Measurements from ENCODE around the gene LRRC4C. TPM values are rescaled to one million over a fixed set of nuclear protein-coding genes. Genes with fewer than 3 reads are reported as not detected.

Gene LRRC4C
- total and polyA plus RNA-seq, 5 donors: 1.0 to 2.7 (median 2.0) TPM

- no peak for DNase-seq
- no peaks in the 10 kb centered on the region for H3K27me3 ChIP-seq (ENCODE audit: control insufficient read depth, insufficient read depth)
- H3K27ac ChIP-seq (ENCODE audit: low read length): no peak overlapping the region
- H3K9me3 ChIP-seq (ENCODE audit: control insufficient read depth, low read length): no peaks in the 10 kb centered on the region
- ATAC-seq: no peak
- intact Hi-C loops (cut with DNase I): no loop called here
- H3K4me3 ChIP-seq (ENCODE audit: low read length): no peak overlapping the region
- H3K4me1 ChIP-seq (ENCODE audit: control insufficient read depth, insufficient read depth, low read length): no peaks in the 10 kb centered on the region
- WGBS: 86% methylated on average over 2 of the region's 2 CpGs
Measured at GRCh38 chr11:40230821-40231220, 1228.6 kb downstream of the LRRC4C start.

GRCh38 chr11:40228662-40229061, 1230.8 kb downstream of the LRRC4C start:
- intact Hi-C loops (cut with DNase I): no loop called here
- ATAC-seq: no peak
- Histone ChIP-seq H3K9me3 (ENCODE audit: control insufficient read depth, low read length) (no peaks in the 10 kb centered on the region), H3K4me3 (ENCODE audit: low read length) (no peak overlapping the region), H3K27me3 (ENCODE audit: control insufficient read depth, insufficient read depth) (no peaks in the 10 kb centered on the region), H3K27ac (ENCODE audit: low read length) (no peak overlapping the region), H3K4me1 (ENCODE audit: control insufficient read depth, insufficient read depth, low read length) (no peaks in the 10 kb centered on the region)
- 32% methylated on average over 3 of the region's 3 CpGs for WGBS
- no peak for DNase-seq

DNA sequence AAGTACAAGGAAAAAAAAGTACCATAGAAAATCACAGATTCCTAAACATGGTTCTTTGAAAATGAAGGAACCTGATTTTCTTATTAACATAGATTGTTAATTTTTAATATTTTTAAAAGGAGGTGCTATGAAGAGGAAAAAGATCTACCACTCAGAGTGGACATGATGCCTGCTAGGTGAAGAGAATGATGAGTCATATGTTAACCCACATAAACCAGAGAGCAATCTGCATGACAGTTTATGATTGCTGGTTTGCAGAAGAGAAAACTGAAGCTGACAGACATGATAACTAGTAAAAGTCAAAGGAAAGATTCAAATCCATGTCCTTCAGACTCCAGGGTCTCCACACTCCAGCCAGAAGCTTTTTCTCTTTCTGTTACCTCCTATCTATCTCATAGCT, 1231.7 kb downstream of the LRRC4C start:
- Histone ChIP-seq H3K9me3 (ENCODE audit: control insufficient read depth, low read length) (no peaks in the 10 kb centered on the region), H3K4me3 (ENCODE audit: low read length) (no peak overlapping the region), H3K27ac (ENCODE audit: low read length) (no peak overlapping the region), H3K4me1 (ENCODE audit: control insufficient read depth, insufficient read depth, low read length) (no peaks in the 10 kb centered on the region), H3K27me3 (ENCODE audit: control insufficient read depth, insufficient read depth) (no peaks in the 10 kb centered on the region)
- no peak for ATAC-seq
- no peak for DNase-seq
- intact Hi-C loops (cut with DNase I): no loop called here

- intact Hi-C loops (cut with DNase I): no loop called here
- Histone ChIP-seq H3K9me3 (ENCODE audit: control insufficient read depth, low read length) (no peaks in the 10 kb centered on the region), H3K27me3 (ENCODE audit: control insufficient read depth, insufficient read depth) (no peaks in the 10 kb centered on the region), H3K4me1 (ENCODE audit: control insufficient read depth, insufficient read depth, low read length) (no peaks in the 10 kb centered on the region), H3K27ac (ENCODE audit: low read length) (no peak overlapping the region), H3K4me3 (ENCODE audit: low read length) (no peak overlapping the region)
- WGBS: 34% methylated on average over 2 of the region's 2 CpGs
- ATAC-seq (no peak), DNase-seq (no peak)
Measured at GRCh38 chr11:40226654-40227053, 1232.8 kb downstream of the LRRC4C start.

GRCh38 chr11:40223596-40224330, 1235.7 kb downstream of the LRRC4C start:
- H3K9me3 ChIP-seq (ENCODE audit: control insufficient read depth, low read length): no peaks in the 10 kb centered on the region
- WGBS: 86% methylated on average over 2 of the region's 2 CpGs
- H3K27me3 ChIP-seq (ENCODE audit: control insufficient read depth, insufficient read depth): no peaks in the 10 kb centered on the region
- intact Hi-C loops (cut with DNase I): no loop called here
- ATAC-seq: no peak
- no peak for DNase-seq
- H3K4me3 ChIP-seq (ENCODE audit: low read length): no peak overlapping the region
- H3K4me1 ChIP-seq (ENCODE audit: control insufficient read depth, insufficient read depth, low read length): no peaks in the 10 kb centered on the region
- H3K27ac ChIP-seq (ENCODE audit: low read length): no peak overlapping the region

- Histone ChIP-seq H3K27ac (ENCODE audit: low read length) (no peak overlapping the region), H3K9me3 (ENCODE audit: control insufficient read depth, low read length) (no peaks in the 10 kb centered on the region), H3K27me3 (ENCODE audit: control insufficient read depth, insufficient read depth) (no peaks in the 10 kb centered on the region), H3K4me1 (ENCODE audit: control insufficient read depth, insufficient read depth, low read length) (no peaks in the 10 kb centered on the region), H3K4me3 (ENCODE audit: low read length) (no peak overlapping the region)
- ATAC-seq (peak in 1 of 2 donors; percentile 43), DNase-seq (no peak)
- WGBS: 56% methylated on average over 3 of the region's 3 CpGs
- intact Hi-C loops (cut with DNase I): no loop called here
Measured at GRCh38 chr11:40219401-40219800, 1240.1 kb downstream of the LRRC4C start.

DNA sequence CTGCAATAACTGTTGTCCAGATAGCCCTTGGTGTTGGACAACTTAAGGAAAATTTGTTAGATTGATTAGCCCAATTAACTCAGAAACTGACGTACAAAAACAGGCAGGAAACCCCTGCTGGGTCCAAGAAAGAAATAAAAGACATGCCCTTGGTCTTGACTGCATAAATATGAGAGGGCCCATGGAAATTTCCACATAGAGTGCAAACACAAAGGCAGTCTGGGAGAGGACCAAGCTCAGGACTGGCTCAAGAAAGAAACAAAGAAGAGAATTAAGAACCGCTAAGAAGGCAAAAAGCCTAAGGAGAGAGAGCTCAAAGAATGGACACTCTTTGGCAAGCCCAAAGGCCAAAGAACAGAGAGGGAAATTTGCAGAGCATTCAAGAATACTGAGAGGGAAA, 1243.9 kb downstream of the LRRC4C start:
- ATAC-seq: peak in 1 of 2 donors; percentile 50
- Histone ChIP-seq H3K4me3 (ENCODE audit: low read length) (no peak overlapping the region), H3K27me3 (ENCODE audit: control insufficient read depth, insufficient read depth) (no peaks in the 10 kb centered on the region), H3K27ac (ENCODE audit: low read length) (no peak overlapping the region), H3K9me3 (ENCODE audit: control insufficient read depth, low read length) (no peaks in the 10 kb centered on the region), H3K4me1 (ENCODE audit: control insufficient read depth, insufficient read depth, low read length) (no peaks in the 10 kb centered on the region)
- no peak for DNase-seq
- intact Hi-C loops (cut with DNase I): no loop called here
- 66% methylated on average over 2 of the region's 2 CpGs for WGBS

- DNase-seq (no peak), ATAC-seq (no peak)
- no peaks in the 10 kb centered on the region for H3K4me1 ChIP-seq (ENCODE audit: control insufficient read depth, insufficient read depth, low read length)
- intact Hi-C loops (cut with DNase I): no loop called here
- no peak overlapping the region for H3K27ac ChIP-seq (ENCODE audit: low read length)
- no peak overlapping the region for H3K4me3 ChIP-seq (ENCODE audit: low read length)
- H3K9me3 ChIP-seq (ENCODE audit: control insufficient read depth, low read length): no peaks in the 10 kb centered on the region
- no peaks in the 10 kb centered on the region for H3K27me3 ChIP-seq (ENCODE audit: control insufficient read depth, insufficient read depth)
Measured at GRCh38 chr11:40207416-40207815, 1252.0 kb downstream of the LRRC4C start.

GRCh38 chr11:40204228-40204627, 1255.2 kb downstream of the LRRC4C start:
- Histone ChIP-seq H3K4me3 (ENCODE audit: low read length) (no peak overlapping the region), H3K27ac (ENCODE audit: low read length) (no peak overlapping the region), H3K27me3 (ENCODE audit: control insufficient read depth, insufficient read depth) (no peaks in the 10 kb centered on the region), H3K4me1 (ENCODE audit: control insufficient read depth, insufficient read depth, low read length) (peaks cover 2% of the 10 kb centered on the region), H3K9me3 (ENCODE audit: control insufficient read depth, low read length) (no peaks in the 10 kb centered on the region)
- WGBS: 73% methylated on average over 2 of the region's 2 CpGs
- ATAC-seq (no peak), DNase-seq (no peak)
- intact Hi-C loops (cut with DNase I): no loop called here

DNA sequence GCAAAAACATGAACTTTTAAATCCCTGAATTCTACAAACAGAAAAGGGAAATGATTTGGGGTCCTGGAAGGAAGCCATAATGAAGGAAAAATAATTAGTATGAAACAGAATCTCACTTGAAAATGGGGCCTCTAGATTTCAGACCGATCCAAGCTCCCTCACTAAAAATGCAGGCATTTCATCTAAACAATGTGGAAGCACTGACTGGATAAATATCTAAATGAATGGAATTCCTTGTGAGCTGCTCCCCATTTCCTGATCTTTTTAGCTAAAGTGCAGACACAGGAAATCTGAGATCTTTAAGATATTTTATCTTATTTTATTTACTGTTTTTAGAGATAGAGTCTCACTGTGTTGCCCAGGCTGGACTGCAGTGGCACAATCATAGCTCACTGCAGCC, 1255.8 kb downstream of the LRRC4C start:
- no peak for DNase-seq
- H3K9me3 ChIP-seq (ENCODE audit: control insufficient read depth, low read length): no peaks in the 10 kb centered on the region
- H3K4me1 ChIP-seq (ENCODE audit: control insufficient read depth, insufficient read depth, low read length): peaks cover 2% of the 10 kb centered on the region
- intact Hi-C loops (cut with DNase I): no loop called here
- 28% methylated on average over 1 of the region's 1 CpG for WGBS
- H3K27me3 ChIP-seq (ENCODE audit: control insufficient read depth, insufficient read depth): no peaks in the 10 kb centered on the region
- ATAC-seq: no peak
- H3K4me3 ChIP-seq (ENCODE audit: low read length): no peak overlapping the region
- no peak overlapping the region for H3K27ac ChIP-seq (ENCODE audit: low read length)

- ATAC-seq: no peak
- WGBS: 54% methylated on average over 3 of the region's 3 CpGs
Measured at GRCh38 chr11:40202589-40203270, 1256.7 kb downstream of the LRRC4C start.

More at GRCh38 chr11:40202589-40203270, 1256.7 kb downstream of the LRRC4C start:
- Histone ChIP-seq H3K27me3 (ENCODE audit: control insufficient read depth, insufficient read depth) (no peaks in the 10 kb centered on the region), H3K9me3 (ENCODE audit: control insufficient read depth, low read length) (no peaks in the 10 kb centered on the region), H3K4me3 (ENCODE audit: low read length) (no peak overlapping the region), H3K4me1 (ENCODE audit: control insufficient read depth, insufficient read depth, low read length) (peaks cover 2% of the 10 kb centered on the region), H3K27ac (ENCODE audit: low read length) (no peak overlapping the region)
- intact Hi-C loops (cut with DNase I): no loop called here
- no peak for DNase-seq

All from right cardiac atrium (tissue), 5 donors.